A549 treated with AZD2906 at 1 μM for 4 hours (cell line): ENCODE results near the gene MGP. TPM values are rescaled to one million over a fixed set of nuclear protein-coding genes. Genes with fewer than 3 reads are reported as not detected.

ENCODE experiments used
- total RNA-seq: library from RNA; stranded (reverse); fragments of 200-300 nt; extraction: Qiagen RNA extraction; gene quantifications from 5 replicates; pipeline ENCODE4 v1.2.3, GENCODE V29; 2022

The MGP gene
- 0.06 to 0.09 TPM (median 0.08 TPM) in 3 of 5 replicates, not detected in the others for total RNA-seq

DNA sequence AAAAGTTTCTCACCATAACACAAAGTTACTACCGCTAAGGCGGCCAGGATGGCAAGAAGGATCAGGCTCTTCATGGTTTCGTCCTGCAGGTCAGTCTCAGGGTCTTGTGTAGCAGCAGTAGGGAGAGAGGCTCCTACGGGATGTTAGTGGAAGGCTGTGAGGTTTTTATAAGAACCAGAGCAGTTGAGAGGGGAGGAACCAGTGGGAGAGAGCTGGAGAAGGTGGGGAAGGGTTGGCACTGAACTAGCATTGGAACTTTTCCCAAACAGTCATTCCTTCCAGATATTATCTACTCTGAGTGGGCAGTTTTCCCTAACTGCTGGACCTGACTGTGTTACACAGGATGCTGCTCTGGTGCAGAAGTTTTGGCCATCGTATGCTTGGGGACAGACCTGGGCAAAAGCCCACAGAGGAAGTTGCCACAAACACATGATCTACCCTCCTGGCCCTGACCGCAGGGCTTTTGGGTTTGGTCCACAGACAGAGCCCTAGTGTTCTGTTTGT is at the start of gene MGP:
Gene MGP (minus strand): TSS at position 137 of the 504 bp plus-strand sequence. CDS start 63 bp downstream, at position 74.

DNA sequence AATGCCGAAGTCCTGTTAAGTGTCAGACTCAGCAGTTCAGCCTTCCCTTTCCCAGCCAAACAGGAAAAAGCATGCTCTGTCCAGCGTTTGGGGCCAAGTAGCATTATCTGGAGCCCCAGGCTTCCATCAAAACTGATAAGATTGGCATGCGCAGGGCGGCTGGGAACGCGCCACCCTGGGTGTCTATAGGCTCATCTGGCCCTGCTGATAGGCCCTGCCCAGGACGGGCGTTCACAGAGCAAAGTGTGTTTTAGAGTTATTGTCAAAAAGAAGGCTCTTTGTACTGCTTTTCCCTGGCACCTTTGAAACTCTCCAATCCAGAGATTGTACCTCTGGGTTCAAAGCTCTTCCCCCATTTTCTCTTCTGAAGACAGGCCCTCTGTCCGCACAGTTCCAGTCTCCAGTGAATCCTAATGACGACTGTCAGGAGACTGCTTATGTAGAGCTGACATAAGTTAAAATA is 42.2 kb downstream of the MGP start, which contains the start of gene ART4:
Gene ART4 (minus strand): TSS at position 102 of the 463 bp plus-strand sequence. CDS start 413 bp downstream, outside the sequence.

Other genes starting within 250 kb of the MGP start
- 0.02 to 0.03 TPM in 2 of 5 replicates, not detected in the others for gene GUCY2C, start 189.3 kb downstream of the MGP start, total RNA-seq
- 41.3 to 49.4 TPM (median 43.6 TPM) in 5 replicates for gene WBP11, start 82.4 kb downstream of the MGP start, total RNA-seq
- gene C12orf60, start 82.2 kb downstream of the MGP start, total RNA-seq = 1.7 to 2.3 TPM (median 1.7 TPM) in 5 replicates
- 0.02 to 0.05 TPM (median 0.05 TPM) in 3 of 5 replicates, not detected in the others for gene SMCO3, start 71.7 kb downstream of the MGP start, total RNA-seq
- gene ART4, start 42.3 kb downstream of the MGP start, total RNA-seq = 0.06 TPM in 1 of 5 replicates, not detected in the others
- not detected in 5 replicates for gene ERP27, start 52.7 kb upstream of the MGP start, total RNA-seq
- 0.88 to 1.7 TPM (median 1.2 TPM) in 5 replicates for gene ARHGDIB, start 75.7 kb upstream of the MGP start, total RNA-seq
- not detected in 5 replicates for gene PDE6H, start 87.2 kb upstream of the MGP start, total RNA-seq